Measurements from ENCODE around the gene FSTL1.
A peak's percentile ranks its signal among the peaks of the same experiment; 100 is the strongest.

FSTL1 gene

DNA sequence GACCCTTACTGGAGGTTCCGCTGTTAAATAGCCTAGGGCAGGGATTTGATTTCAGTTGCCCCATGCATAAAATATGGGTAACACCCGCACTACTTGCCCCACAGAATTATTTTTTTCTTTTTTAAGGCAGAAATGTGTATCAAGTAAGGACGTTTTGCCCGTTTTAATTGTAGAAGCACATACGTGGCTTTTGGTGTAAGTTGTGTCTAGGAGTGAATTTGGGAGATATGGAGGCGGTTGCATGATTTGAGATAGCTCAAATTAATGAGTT lies 101.0 kb downstream of the FSTL1 start:
- no peak for DNase-seq

DNA sequence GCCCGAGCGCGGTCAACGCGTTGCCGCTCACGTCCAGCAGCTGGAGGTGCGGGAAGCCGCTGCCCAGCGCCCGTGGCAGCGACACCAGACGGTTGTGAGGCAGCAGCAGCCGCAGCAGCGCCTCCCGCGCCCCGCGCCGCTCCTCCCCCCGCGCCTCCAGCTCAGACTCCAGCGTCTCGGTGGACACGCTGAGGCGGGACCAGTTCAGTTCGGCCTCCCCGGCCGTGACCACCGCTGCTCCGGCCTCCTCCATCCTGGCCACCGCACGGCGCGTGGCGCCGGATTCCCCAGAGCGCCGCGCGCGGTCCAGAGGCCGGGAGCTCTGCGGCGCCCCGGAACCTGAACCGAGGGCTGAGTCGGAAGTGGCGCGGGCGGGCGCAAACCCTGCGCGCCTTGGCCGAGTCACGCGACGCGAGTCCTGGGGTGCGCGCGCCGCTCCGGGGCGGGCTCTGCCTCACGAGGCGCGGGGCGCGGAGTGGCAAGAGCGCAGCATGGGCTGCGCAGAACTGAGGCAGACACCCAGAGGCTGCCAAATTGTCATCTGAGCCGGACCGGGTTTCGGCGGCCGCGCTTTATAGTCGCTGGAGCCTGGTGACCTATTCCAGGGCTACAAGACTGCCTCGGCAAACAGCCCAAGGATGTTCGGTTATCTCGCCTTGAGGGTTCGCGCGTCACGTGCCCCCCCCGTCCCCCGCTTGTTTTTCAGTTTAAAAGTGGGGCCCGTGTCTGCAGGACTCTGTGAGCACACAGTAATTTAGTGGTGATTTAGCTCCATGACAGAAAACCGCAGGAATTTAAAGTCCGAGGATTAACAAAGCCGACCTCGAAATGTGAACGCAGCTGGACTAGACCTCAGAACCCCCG lies 101.6 kb downstream of the FSTL1 start, which contains the start of gene LRRC58:
LRRC58 (minus strand) TSS at position 364 of the 864 bp plus-strand sequence; CDS start at position 253, 111 bp downstream.
- DNase-seq, result peak; percentile 95

GRCh38 chr3:120348065-120348990 lies 102.5 kb downstream of the FSTL1 start:
- DNase-seq, result no peak

DNA sequence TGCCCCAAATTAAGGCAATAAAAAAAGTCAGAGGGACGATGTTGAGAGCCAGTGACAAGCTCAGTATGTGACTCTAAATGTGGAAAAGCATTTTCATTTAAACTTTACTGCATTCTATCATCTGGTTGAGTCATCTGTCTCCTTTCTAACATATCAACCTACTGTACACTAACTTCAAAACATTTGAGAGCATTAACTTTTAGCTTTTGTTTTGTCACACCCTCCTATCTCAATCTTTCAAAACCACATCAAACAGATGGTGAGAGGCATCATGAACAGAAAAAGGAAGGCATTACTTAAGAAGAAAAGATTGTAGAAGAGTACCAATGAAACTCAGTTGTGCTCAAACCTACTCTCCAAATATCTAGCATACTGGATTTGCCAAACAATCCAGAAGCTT lies 106.4 kb downstream of the FSTL1 start:
- DNase-seq, result no peak

Data from activated CD8-positive, alpha-beta memory T cell treated with anti-CD3 and anti-CD28 coated beads for 24 hours (primary cell).